ENCODE data around the gene SFSWAP. TPM values are rescaled to one million over a fixed set of nuclear protein-coding genes. Genes with fewer than 3 reads are reported as not detected.

SFSWAP gene
- polyA plus RNA-seq, 2 of the 4 experiments (the other 2 are of a cell fraction) = 21.8 to 23.5 TPM

DNA sequence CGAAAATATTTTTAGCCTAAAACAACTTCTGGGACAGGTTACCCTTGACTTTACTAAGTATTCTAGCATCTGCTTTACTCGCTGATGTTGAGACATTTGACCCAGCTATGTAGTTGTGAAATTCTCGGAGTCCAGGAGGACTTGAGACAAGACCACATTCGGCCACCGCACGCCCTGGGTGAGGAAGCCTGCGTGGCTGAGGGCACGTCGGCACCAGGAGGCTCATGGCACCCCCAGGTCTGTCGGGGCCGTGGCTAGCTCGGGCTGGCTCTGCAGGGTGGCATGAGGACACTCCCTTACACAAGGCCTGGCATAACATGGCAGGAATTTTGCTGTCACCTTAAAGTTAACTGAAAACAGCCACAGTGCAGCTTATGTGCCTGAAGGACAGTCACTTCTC lies 59.2 kb downstream of the SFSWAP start (continued):
- TF ChIP-seq, protein P1, sequence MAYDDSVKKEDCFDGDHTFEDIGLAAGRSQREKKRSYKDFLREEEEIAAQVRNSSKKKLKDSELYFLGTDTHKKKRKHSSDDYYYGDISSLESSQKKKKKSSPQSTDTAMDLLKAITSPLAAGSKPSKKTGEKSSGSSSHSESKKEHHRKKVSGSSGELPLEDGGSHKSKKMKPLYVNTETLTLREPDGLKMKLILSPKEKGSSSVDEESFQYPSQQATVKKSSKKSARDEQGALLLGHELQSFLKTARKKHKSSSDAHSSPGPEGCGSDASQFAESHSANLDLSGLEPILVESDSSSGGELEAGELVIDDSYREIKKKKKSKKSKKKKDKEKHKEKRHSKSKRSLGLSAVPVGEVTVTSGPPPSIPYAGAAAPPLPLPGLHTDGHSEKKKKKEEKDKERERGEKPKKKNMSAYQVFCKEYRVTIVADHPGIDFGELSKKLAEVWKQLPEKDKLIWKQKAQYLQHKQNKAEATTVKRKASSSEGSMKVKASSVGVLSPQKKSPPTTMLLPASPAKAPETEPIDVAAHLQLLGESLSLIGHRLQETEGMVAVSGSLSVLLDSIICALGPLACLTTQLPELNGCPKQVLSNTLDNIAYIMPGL (CRISPR knock-in tag; IDR thresholded peaks at IDR 0.05; ENCODE audit: borderline replicate concordance) = no peak
- no peak for TF ChIP-seq MYC (IDR thresholded peaks at IDR 0.05; ENCODE audit: borderline replicate concordance, low read length)
- TF ChIP-seq, protein P2, sequence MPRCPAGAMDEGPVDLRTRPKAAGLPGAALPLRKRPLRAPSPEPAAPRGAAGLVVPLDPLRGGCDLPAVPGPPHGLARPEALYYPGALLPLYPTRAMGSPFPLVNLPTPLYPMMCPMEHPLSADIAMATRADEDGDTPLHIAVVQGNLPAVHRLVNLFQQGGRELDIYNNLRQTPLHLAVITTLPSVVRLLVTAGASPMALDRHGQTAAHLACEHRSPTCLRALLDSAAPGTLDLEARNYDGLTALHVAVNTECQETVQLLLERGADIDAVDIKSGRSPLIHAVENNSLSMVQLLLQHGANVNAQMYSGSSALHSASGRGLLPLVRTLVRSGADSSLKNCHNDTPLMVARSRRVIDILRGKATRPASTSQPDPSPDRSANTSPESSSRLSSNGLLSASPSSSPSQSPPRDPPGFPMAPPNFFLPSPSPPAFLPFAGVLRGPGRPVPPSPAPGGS (IDR thresholded peaks at IDR 0.05) = no peak
- no peak for TF ChIP-seq CBX8 (IDR thresholded peaks at IDR 0.05)
- no peak for TF ChIP-seq HOXB5 (CRISPR knock-in tag; IDR thresholded peaks at IDR 0.05)

DNA sequence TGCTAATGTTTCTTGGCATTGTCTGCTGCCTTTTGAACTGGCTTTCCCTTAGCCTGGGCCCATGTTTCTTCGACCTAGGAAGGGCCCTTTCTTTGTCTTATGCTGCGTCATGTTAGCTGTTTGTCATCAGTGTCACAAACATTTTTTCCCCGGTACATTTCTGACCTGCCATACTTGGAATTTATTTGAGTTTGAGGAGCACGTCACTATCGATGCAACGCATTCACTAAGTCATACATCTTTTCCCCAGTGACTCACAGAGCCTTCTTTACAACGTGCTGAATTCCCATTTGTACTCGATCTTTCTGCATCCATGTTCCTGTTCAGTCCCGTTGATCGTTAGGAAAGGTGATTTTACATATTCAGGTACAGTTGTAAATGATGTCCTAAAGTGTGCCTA lies 61.1 kb downstream of the SFSWAP start:
- CTCF ChIA-PET = no interaction called here
- TF ChIP-seq, protein P3, sequence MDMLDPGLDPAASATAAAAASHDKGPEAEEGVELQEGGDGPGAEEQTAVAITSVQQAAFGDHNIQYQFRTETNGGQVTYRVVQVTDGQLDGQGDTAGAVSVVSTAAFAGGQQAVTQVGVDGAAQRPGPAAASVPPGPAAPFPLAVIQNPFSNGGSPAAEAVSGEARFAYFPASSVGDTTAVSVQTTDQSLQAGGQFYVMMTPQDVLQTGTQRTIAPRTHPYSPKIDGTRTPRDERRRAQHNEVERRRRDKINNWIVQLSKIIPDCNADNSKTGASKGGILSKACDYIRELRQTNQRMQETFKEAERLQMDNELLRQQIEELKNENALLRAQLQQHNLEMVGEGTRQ (IDR thresholded peaks at IDR 0.05) = no peak
- Histone ChIP-seq H3K9me3 (no peaks in the 10 kb centered on the region), H3K27ac (no peak overlapping the region), H3K4me2 (no peak overlapping the region), H3K4me3 (no peak overlapping the region), H3K4me1 (no peaks in the 10 kb centered on the region)
- FAIRE-seq = no peak
- 91% methylated on average over 10 of the region's 10 CpGs for WGBS (ENCODE audit: missing lambda C conversion rate)
- ATAC-seq = no peak
- POLR2A ChIA-PET = no interaction called here
- no peak for DNase-seq (ENCODE audit: low read depth in 1 of 2, low spot score in 1 of 2)

DNA sequence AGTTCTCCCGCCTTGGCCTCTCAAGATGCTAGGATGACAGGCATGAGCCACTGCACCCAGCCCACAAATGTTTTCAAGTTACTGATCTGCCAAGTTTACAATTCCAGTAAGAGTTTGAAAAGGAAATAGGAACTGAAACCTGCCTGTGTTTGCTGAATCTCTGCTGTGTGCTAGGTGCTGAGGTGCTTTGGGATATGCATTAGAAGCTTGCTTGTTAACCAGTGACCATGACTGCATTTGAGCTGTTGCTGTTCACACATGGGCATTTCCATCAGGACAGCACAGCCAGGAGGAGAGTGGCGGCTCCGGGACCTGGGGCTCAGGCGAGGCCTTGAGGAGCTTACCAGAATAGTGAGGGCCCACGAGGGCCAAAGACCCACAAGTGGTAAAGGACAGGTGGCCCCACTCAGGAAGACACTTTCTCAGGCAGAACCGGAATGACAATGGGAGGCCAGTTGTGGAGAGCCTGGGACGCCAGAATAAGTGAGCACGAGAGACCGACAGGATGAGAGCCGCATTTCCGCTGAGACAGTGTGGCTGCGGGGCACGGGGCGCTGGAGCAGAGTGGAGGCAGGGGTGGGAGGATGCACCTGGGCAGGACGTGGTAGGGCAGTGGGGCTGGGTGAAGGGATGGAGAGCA lies 62.8 kb downstream of the SFSWAP start:
- FAIRE-seq (no peak), ATAC-seq (no peak; a peak in 1 of 6 replicates), DNase-seq (ENCODE audit: low read depth in 1 of 2, low spot score in 1 of 2) (no peak)
- no peak overlapping the region for H3K27ac ChIP-seq
- ChIA-PET CTCF (interaction anchor here (1.0 kb wide), 1 partner anchor 641 kb away, joined by 3 read pairs; no protein-coding TSS in a partner anchor), POLR2A (no interaction called here)
- H3K4me1 ChIP-seq = no peaks in the 10 kb centered on the region
- no peak overlapping the region for H3K4me3 ChIP-seq
- no peak overlapping the region for H3K4me2 ChIP-seq
- no peaks in the 10 kb centered on the region for H3K9me3 ChIP-seq
- no peak for TF ChIP-seq RARB (CRISPR knock-in tag; IDR thresholded peaks at IDR 0.05)
- TF ChIP-seq NR3C1 (IDR thresholded peaks at IDR 0.05) = no peak
- no peak for TF ChIP-seq FOXS1 (CRISPR knock-in tag; IDR thresholded peaks at IDR 0.05)
- TF ChIP-seq NFE2L2 (conservative IDR thresholded peaks at IDR 0.05; ENCODE audit: low read length) = no peak
- TF ChIP-seq MAFK (IDR thresholded peaks at IDR 0.05; ENCODE audit: partially characterized antibody) = no peak
- no peak for TF ChIP-seq POLR2A (IDR thresholded peaks at IDR 0.05; ENCODE audit: low read length)
- TF ChIP-seq, protein P4, sequence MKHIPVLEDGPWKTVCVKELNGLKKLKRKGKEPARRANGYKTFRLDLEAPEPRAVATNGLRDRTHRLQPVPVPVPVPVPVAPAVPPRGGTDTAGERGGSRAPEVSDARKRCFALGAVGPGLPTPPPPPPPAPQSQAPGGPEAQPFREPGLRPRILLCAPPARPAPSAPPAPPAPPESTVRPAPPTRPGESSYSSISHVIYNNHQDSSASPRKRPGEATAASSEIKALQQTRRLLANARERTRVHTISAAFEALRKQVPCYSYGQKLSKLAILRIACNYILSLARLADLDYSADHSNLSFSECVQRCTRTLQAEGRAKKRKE (CRISPR knock-in tag; IDR thresholded peaks at IDR 0.05; ENCODE audit: low read depth) = no peak
- TF ChIP-seq POLR2AphosphoS2 (conservative IDR thresholded peaks at IDR 0.05; ENCODE audit: low read length) = no peak
- 90% methylated on average over 15 of the region's 15 CpGs for WGBS (ENCODE audit: missing lambda C conversion rate)

DNA sequence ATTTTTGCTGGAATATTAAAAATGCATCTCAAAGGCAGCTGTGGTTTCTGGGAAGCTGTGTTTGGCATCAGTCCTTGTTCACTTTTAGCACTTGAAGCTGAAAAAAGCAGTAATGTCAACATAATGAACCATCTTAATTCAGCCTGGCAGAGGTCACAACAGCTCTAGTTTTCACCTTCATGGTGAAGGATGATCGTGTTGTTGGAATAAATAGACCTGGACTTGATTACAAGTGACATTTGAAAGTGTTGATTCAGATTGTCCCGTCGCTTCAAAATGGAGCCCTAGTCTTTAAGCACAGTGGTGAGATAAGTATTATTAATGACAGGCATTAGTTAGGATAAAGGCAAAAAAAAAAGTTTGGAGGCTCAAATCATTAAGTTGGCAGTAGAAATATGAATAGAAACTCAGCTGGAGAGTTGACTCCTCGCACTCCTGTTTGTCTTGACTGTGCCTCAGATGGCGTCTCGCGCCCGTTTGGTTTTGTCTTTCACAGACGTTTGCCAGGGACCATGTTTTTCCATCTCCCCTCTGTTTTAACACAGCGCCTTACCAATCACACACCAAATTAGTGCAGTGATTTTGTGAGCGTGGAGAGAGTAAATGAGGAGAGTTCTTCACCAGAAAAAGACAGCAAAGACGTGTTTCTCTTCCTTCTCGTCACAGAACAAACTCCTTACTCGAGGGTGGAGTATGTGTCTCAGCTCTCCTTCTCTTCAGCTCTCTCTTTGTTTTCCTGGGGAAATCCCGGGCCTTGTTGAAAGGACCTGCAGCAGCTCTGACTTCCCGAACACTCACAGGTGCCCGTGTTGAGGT lies 63.9 kb downstream of the SFSWAP start:
- TF ChIP-seq, protein P4 (CRISPR knock-in tag; IDR thresholded peaks at IDR 0.05; ENCODE audit: low read depth) = no peak
- no peak for TF ChIP-seq ZFP36 (IDR thresholded peaks at IDR 0.05; ENCODE audit: borderline replicate concordance, partially characterized antibody)
- TF ChIP-seq, protein P2 (IDR thresholded peaks at IDR 0.05) = no peak
- TF ChIP-seq ZC3H11A (IDR thresholded peaks at IDR 0.05) = no peak
- TF ChIP-seq BHLHE40 (IDR thresholded peaks at IDR 0.05; ENCODE audit: low read depth, low read length) = no peak
- TF ChIP-seq MAFK (IDR thresholded peaks at IDR 0.05; ENCODE audit: partially characterized antibody) = no peak
- TF ChIP-seq HDAC2 (IDR thresholded peaks at IDR 0.05) = no peak
- ATAC-seq (no peak), FAIRE-seq (no peak), DNase-seq (ENCODE audit: low read depth in 1 of 2, low spot score in 1 of 2) (no peak)
- Histone ChIP-seq H3K4me2 (no peak overlapping the region), H3K9me3 (no peaks in the 10 kb centered on the region), H3K4me1 (no peaks in the 10 kb centered on the region), H3K27ac (no peak overlapping the region), H3K4me3 (no peak overlapping the region)
- ChIA-PET CTCF (interaction anchor here (1.3 kb wide), 1 partner anchor 9 kb away, joined by 4 read pairs; no protein-coding TSS in a partner anchor), POLR2A (no interaction called here)
- 86% methylated on average over 17 of the region's 17 CpGs for WGBS (ENCODE audit: missing lambda C conversion rate)

Data from A549 (cell line).